Medulla oblongata (tissue), 1 donor: Measurements from ENCODE around the gene SCG5.

Experiments used
- DNase-seq: peaks from one replicate; pipeline ENCODE4 v3.0.0-alpha.2; 2015; ENCODE audit errors: extremely low spot score

SCG5 gene

GRCh38 chr15:32691689-32692038 lies 50.2 kb downstream of the SCG5 start:
- peak; percentile 59 for DNase-seq

DNA sequence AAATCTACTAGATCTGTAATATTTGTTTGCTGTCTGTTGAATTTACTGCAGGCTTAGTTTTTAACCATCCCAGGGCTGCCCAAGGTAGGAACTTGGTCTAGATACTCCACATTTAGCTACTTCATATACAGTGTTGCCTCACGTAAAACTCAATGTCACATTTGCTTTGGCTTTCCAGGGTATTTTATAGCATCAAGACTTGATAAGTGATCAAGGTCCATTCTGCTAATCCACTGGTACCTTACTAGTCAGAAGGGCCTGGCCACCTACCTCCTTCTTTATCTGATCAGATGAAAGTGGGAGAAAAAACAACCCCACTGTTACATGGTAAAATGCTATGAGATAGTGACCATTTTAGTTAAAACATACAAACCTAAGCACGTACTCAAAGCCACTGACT lies 50.8 kb downstream of the SCG5 start:
- DNase-seq, result no peak

GRCh38 chr15:32694222-32694983 lies 52.9 kb downstream of the SCG5 start:
- DNase-seq, result no peak

DNA sequence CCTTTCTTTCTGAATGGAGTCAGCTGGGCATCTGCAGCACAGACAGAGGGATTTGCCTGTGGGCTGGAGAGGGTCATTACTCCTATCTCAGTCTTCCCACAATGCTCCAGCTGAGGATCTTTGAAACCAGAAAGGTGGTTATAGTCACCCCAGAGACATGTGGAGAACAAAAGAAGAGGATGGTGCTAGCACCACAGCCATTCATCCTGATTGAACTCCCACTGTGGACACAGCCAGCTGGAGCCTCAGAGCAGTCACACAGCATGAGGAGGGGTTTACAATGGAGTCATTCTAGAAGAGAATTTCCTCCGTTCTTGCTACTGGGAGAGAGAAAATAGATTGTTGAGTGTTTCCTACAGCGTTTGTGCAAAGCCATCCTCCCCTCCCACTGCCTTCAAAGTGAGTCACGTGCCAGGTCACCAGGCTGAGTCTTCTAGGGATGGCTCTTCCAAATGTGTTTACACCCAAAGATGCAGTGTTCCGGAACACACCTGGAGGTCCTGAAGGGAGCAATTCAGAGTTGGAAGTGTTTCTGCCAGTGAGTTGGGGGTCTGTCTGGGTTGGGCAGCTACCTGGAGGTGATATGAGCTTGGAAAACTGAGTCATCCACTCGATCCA lies 57.4 kb downstream of the SCG5 start:
- no peak for DNase-seq

DNA sequence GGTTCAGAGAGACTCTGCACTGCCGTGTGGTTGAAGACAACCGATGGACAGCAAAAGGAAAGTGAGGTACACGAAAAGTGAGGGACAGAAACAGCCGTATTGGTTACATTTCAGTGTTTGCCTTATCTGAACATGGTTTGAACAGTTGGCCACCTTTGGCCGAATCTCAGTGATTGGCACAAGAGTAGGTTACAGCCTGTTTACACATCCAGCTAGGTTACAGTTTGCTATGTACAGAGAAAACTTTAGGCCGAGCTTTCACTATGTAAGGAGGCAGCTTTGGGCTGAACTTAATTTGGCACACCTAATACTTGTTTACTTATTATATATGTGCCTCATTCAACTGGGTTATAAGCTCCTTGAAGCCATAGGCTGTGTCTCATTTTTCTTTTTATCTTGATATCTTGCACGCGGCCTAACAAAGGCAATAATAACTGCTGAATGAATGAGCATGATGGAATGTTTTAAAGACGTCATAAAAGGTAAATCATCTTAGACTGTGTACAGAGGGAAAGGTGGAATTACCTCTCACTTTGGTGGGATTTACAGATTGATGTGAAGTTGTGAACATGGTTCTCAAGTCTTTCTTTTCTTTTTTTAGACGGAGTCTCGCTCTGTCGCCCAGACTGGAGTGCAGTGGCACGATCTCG lies 59.1 kb downstream of the SCG5 start:
- DNase-seq, result no peak

GRCh38 chr15:32701863-32702262 lies 60.4 kb downstream of the SCG5 start:
- no peak for DNase-seq

GRCh38 chr15:32704395-32704981 lies 63.0 kb downstream of the SCG5 start:
- DNase-seq, result no peak

DNA sequence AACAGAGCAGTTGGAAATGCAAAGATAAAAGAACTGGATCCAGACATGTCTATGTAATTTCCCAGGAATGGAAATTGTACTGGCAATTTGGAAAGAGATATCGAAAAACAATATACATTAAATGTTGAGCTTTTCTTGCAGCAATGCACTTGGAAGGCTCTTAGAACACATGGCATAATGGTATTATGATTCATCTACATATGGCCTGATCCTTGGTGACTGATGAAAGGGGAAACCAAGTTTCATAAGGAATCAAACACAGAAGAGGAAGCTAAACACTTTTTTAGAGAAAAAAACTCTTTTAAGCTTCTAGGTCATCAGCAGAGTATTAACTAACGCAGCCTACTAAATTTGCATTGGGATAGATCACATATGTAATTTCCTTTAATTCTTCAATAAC lies 63.9 kb downstream of the SCG5 start:
- DNase-seq, result no peak

DNA sequence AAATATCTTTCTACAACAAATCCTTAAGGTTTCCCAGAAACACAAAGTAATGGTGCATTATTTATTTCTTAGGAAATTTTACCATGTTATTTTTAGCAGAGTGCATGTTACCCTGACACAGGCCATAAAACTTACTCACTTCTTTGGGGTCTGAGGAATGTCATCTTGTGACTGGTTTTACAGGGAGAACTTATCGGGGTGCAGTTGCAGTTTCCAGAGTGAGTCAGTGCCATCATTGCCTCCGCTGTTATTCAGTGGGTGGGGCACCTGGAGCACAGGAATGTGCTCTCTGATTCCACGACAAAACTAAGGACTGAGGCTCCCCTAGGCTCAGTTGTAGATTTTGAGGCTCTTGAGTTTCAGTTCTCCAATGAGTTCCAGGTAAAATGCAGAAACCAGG lies 65.2 kb downstream of the SCG5 start:
- DNase-seq, result no peak

DNA sequence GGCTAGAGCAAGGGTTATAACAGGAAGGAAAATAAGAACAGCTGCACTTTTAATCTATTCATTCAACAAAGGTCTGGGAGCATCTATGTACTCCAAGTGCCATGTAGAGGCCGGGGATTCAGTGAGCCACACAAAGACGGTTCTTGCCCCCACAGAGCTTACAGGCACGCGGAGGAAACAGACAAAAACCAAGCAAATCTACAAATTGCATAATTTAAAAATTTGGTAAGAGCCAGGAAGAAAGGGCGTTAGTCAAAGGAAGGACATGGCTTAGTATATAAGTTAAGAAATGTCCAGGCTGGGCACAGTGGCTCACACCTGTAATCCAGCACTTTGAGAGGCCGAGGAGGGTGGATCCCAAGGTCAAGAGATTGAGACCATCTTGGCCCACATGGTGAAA lies 65.9 kb downstream of the SCG5 start:
- no peak for DNase-seq

DNA sequence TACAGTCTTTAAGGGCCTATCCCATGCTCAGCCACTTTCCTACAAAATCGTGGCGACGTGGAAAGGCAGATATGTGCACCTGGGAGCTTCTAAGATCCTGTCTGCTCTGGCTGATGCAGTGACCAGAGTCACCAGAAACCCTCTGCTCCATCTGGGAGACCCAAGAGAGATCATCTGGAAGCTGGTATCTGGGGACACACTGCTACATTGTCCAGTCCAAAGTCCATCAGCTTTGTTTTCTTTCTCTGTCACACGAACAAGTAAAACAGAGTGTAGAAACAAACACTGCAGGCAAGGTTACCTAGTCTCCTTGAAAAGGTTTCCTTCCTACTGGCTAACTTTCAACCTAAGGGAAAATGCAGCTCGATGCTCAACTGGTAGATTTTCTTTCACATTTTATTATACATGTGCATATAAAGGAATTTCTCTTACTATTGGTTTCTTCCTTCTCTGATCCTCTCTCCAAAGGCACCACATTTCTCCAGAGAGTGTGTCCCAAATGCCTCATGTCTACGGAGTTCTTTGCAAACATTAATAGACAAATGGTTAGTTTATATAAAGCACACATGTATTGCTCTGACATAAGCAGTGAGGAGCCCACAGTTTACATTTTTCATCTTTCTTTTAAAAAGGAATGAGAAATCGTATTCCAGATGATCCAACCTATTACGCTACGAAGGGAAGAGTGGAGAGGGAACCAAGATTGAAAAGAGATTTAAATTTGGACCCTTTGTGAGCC lies 68.0 kb downstream of the SCG5 start:
- no peak for DNase-seq

GRCh38 chr15:32715276-32715675 lies 73.8 kb downstream of the SCG5 start:
- DNase-seq, result no peak

DNA sequence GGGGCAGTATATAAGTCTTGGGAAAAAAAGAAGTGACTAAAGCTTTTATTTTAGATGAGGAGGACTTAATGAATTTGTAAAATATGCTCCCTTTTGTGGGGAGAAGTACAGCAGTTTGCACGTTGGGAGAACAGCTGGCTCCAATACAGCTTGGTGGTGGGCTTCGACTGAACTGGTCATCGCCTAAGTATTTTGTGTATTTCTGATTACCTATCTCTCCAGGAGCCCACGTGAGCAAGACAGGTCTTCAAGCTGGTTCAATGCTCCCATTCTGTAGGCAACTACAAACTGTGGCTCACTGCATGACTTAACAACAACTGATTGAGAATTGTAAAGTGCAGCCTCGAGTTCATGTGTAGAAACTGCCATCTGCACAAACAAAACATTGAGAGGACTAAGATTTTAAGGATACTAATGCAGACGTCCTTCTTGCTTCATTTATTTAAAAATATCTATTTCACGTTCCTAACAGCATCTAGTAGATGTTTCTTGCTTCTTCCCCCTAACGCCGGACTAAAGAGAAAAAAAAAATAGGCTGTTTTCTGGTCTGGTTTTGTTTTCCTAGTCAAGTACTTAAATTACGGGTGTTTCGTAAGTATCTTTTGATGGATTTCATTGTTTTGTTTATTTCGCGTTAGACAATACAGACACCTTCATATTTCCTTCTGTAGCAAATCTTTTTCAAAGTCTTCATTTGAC lies 74.9 kb downstream of the SCG5 start:
- no peak for DNase-seq

DNA sequence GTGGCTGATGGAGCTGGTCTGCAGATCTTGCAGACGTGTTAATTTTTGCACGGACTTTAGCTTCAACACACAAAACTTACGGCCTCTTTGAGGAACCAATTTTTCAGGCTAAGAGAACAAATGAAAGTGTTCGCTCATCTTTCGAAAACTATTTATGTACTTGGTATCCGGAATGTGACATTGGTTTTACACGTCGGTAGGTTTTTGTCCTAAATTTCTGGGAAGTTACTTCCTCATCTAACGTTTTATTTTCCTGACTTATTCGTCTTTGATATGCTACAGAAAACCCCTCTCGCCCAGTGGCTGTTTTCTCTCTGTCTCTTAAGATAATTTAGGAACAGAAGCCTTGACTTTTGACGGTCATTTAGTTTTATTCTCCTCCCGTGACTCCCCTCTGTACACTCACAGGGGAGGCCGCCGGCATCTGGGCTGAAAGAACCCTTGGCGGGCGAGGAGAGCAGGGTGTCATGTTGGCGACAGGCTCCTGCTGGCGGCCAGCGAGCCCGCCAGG lies 75.5 kb downstream of the SCG5 start:
- peak; percentile 36 for DNase-seq

- DNase-seq, result peak; percentile 38
These were observed 76.1 kb downstream of the SCG5 start, which contains the start of gene GREM1 for GRCh38 chr15:32717426-32718226. Gene GREM1, plus strand, starts transcription at chr15:32718004. Its CDS starts 12,687 bp downstream, at chr15:32730691.

DNA sequence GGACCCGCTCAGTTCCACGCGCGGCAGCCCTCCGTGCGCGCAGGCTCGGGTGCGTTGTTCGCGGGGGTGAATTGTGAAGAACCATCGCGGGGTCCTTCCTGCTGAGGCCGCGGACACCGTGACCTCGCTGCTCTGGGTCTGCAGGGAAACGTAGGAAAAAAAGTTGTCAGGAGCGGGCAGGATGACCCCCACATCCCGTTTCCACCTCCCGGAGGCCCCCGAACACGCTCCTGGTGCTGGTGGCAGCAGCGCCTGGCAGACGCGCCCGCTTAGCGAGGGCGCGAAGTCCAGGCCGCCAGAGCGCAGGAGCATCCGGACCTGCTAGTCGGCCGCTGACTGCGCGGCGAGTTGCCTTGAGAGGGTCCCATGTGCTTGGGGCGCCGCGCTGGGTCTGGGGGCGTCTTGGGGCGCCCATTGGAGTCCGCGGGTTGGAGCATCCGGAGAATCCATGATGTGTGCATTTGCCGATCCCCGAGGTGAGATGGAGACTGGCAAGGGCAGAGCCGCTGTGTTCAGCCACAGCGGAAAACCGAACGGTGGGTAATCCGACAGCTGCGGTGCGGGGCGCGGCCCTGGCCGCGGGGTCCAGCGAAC lies 76.8 kb downstream of the SCG5 start:
- DNase-seq, result no peak

DNA sequence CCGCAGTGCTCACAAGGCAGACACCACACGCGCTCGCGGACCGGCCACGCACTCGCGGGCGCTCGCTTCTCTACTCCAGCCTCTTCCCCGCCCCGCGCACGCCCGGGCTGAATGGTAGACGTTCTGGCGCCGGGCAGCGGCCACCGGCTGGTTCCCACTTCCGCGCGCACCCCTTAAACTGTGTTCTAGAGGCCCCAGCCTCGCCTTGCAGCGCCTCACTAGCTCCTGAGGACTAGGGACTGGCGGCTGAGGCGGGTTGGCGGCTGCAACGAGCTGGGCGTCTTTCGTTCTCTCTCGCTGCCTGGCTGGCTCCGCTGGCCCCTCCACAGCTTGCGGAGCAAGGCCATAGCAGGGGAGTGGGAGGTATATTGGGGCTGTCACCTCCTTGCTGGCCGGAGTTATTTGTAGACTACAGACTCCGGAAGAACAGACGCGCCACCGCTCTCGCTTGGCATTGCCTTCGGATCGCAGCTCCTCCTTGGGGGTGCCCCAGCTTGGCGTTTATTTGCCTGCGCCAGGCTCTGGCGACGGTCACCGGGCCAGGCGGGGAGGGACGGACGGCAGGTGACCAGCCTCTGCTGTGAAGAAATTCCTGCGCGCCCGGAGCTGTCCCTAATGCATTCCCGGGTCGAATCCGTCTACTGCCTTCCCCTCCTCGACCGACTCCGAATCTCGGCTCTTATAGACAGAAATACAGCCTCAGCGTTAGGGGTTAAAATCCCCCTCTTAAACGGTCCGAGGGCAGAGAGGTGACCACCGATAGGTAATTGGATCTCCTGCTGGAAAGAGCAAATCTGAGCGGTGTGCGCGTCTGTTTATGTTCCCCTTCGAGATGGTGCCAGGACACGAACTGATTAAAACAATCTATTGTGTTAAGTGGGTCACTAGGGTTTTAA lies 77.6 kb downstream of the SCG5 start:
- DNase-seq, result no peak

- DNase-seq, result no peak
These were observed 80.1 kb downstream of the SCG5 start for GRCh38 chr15:32721596-32721995.

DNA sequence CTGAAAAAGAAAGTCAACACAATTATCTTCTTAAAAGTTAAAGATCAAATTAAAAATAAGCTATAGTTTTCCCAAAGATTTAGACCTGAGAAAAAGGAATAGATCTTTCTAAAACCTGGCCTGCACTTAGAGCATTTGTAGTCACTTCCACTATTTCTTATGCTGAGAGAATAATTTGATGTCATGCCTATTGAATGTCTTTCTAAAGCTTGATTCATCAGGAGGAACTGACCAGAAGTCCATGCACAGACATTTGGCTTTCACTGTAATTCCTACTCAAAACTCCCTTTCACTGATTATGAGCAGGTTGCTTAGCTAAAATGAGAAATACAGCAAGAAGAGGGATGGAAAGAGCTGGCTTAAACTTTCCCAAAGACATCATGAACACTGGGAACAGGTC lies 80.6 kb downstream of the SCG5 start:
- no peak for DNase-seq
